Measurements from ENCODE around the gene PMM1. TPM values are rescaled to one million over a fixed set of nuclear protein-coding genes. Genes with fewer than 3 reads are reported as not detected.

Gene PMM1
- total and polyA plus RNA-seq, 2 donors (not counting 3 experiments of a cell fraction or from before 2014, with no cell fraction given) = 14.6 to 31.7 TPM

GRCh38 chr22:41534219-41534618 is 55.4 kb downstream of the PMM1 start:
- Histone ChIP-seq H3K36me3 (ENCODE audit: control insufficient read depth in 2 of 2, extremely low read depth in 1 of 2, insufficient read depth in 2 of 2, low read length in 2 of 2) (peaks cover 2 to 19% of the 10 kb centered on the region in 2 experiments), H3K27ac (ENCODE audit: insufficient read depth, low read depth, low read length) (no peak overlapping the region), H3K27me3 (ENCODE audit: control insufficient read depth in 2 of 2, insufficient read depth in 2 of 2, low read length in 2 of 2) (no peaks in the 10 kb centered on the region), H4K20me1 (replicated peaks; ENCODE audit: control insufficient read depth, extremely low read depth, insufficient read depth, low read length) (no peaks in the 10 kb centered on the region), H3K4me1 (ENCODE audit: control insufficient read depth, extremely low read depth, insufficient read depth, low read length) (no peaks in the 10 kb centered on the region), H3K4me3 (replicated peaks in 1 of 3; ENCODE audit: insufficient read depth in 1 of 3, low read depth in 1 of 3, low read length in 3 of 3) (no peak overlapping the region), H3K79me2 (ENCODE audit: control insufficient read depth, insufficient read depth, low read length) (no peaks in the 10 kb centered on the region), H3K9ac (replicated peaks; ENCODE audit: extremely low read depth, insufficient read depth, low read length) (no peak overlapping the region), H3K9me1 (replicated peaks; ENCODE audit: control insufficient read depth, extremely low read depth, insufficient read depth, low read length) (no peaks in the 10 kb centered on the region), H3K4me2 (ENCODE audit: insufficient read depth, low read length) (no peak overlapping the region), H3K9me3 (replicated peaks; ENCODE audit: control insufficient read depth, insufficient read depth, low read length) (no peaks in the 10 kb centered on the region), H2AFZ (ENCODE audit: low read depth, low read length) (no peak overlapping the region)
- TF ChIP-seq FOS (IDR thresholded peaks at IDR 0.05; ENCODE audit: borderline replicate concordance, insufficient read depth, low read length) = no peak
- TF ChIP-seq EZH2 (IDR thresholded peaks at IDR 0.05; ENCODE audit: borderline replicate concordance, low read depth, low read length, severe bottlenecking) = no peak
- no peak for TF ChIP-seq MYC (IDR thresholded peaks at IDR 0.05; ENCODE audit: low read depth, low read length)
- TF ChIP-seq GATA2 (IDR thresholded peaks at IDR 0.05; ENCODE audit: insufficient read depth, insufficient read length, low read depth, low read length) = no peak
- TF ChIP-seq CTCF (IDR thresholded peaks at IDR 0.05; ENCODE audit: extremely low read depth in 1 of 2, insufficient read depth in 1 of 2, low read depth in 1 of 2, low read length in 2 of 2) = no peak
- no peak for TF ChIP-seq POLR2AphosphoS5 (IDR thresholded peaks at IDR 0.05; ENCODE audit: insufficient read depth, low read depth, low read length)
- no peak for TF ChIP-seq POLR2A (IDR thresholded peaks at IDR 0.05; ENCODE audit: low read depth, low read length)
- TF ChIP-seq MAX (IDR thresholded peaks at IDR 0.05; ENCODE audit: insufficient read depth, insufficient read length) = no peak
- no peak for TF ChIP-seq JUN (IDR thresholded peaks at IDR 0.05; ENCODE audit: borderline replicate concordance, insufficient read depth, insufficient read length, low read depth)
- no TSS peak for BruUV-seq (replicated peaks)
- ChIA-PET CTCF (interaction anchor here (1.8 to 3.7 kb wide), 2 partner anchors 63 to 130 kb away, joined by 8 to 22 read pairs; no protein-coding TSS in a partner anchor), POLR2A (no interaction called here)
- DNase-seq (ENCODE audit: low read depth, low spot score) (no peak), FAIRE-seq (no peak)
- dilution Hi-C loops (cut with MboI; ENCODE audit: extremely low pct_ligation_motif_present, low sequenced_read_pairs) = no loop called here
- intact Hi-C loops (cut with micrococcal nuclease) = no loop called here

All from endothelial cell of umbilical vein (primary cell).